Measurements from ENCODE around the gene TMEM101. TPM values are rescaled to one million over a fixed set of nuclear protein-coding genes. Genes with fewer than 3 reads are reported as not detected.

Gene TMEM101
- 63.7 and 71.7 TPM in 2 replicates for total RNA-seq

DNA sequence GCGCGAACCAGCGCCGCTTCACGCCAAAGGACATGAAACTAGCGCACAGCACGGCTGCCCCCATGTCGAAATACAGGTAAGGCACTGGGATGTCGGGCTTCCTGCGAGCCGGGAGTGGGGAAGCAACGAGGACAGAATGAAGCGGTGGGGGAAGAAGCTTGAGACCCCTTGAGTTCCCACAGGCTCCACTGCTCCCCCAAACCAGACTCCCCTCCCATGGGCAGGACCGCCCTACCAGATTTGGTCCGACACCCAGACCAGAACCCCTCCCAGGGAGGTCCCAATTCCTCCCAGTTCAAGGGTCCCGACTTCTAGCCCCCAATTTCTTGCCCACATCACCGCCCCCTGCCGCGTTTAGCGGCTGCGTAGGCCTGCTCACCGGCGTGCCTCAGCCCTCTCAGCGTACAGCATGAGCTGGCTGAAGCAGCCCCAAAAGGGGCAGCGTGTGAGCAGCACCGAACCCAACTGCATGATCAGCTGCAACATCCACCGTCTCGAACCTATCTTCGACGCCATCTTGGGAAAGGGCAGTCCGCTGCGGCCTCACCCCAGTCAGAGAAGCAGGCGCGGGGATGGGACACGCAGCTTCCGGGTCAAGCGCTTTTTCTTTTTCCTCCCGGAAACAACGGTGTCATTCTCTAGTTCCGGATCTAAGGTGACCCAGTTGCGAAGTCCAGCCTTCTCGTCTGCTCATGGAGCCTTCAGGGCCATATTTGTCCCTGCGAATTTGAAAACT lies at the start of gene TMEM101:
Gene TMEM101, minus strand, starts transcription at position 527 of the 736 bp plus-strand sequence. Its CDS starts 11 bp downstream, at position 516.

GRCh38 chr17:44004077-44004760 lies 10.5 kb downstream of the TMEM101 start, which contains the start of gene NAGS:
NAGS (plus strand) TSS chr17:44004622; CDS start chr17:44004664, 42 bp downstream.

Other genes with a start within 250 kb of the TMEM101 start
- 49.3 and 51.0 TPM in 2 replicates for gene DUSP3, start 236.0 kb downstream of the TMEM101 start, total RNA-seq
- under 0.01 TPM in 2 replicates for gene CFAP97D1, start 234.5 kb downstream of the TMEM101 start, total RNA-seq
- gene MPP3, start 181.8 kb downstream of the TMEM101 start, total RNA-seq, result 6.7 and 6.8 TPM in 2 replicates
- not detected in 2 replicates for gene CD300LG, start 167.8 kb downstream of the TMEM101 start, total RNA-seq
- gene MPP2, start 107.4 kb downstream of the TMEM101 start, total RNA-seq, result 2.0 and 2.3 TPM in 2 replicates
- not detected in 2 replicates for gene PPY, start 72.5 kb downstream of the TMEM101 start, total RNA-seq
- not detected in 2 replicates for gene PYY, start 61.0 kb downstream of the TMEM101 start, total RNA-seq
- gene NAGS, start 10.3 kb downstream of the TMEM101 start, total RNA-seq, result 0.93 and 1.3 TPM in 2 replicates
- gene LSM12, start 51.7 kb upstream of the TMEM101 start, total RNA-seq, result 22.7 and 25.5 TPM in 2 replicates
- 18.0 and 24.6 TPM in 2 replicates for gene G6PC3, start 55.8 kb upstream of the TMEM101 start, total RNA-seq
- 51.0 and 88.3 TPM in 2 replicates for gene HDAC5, start 108.7 kb upstream of the TMEM101 start, total RNA-seq
- 1.1 and 2.2 TPM in 2 replicates for gene HROB, start 127.0 kb upstream of the TMEM101 start, total RNA-seq
- 0.13 and 0.44 TPM in 2 replicates for gene ASB16, start 155.7 kb upstream of the TMEM101 start, total RNA-seq
- gene TMUB2, start 172.0 kb upstream of the TMEM101 start, total RNA-seq, result 23.5 and 25.2 TPM in 2 replicates
- 31.8 and 32.4 TPM in 2 replicates for gene ATXN7L3, start 184.9 kb upstream of the TMEM101 start, total RNA-seq
- 58.3 and 62.9 TPM in 2 replicates for gene UBTF, start 204.7 kb upstream of the TMEM101 start, total RNA-seq